ENCODE measurements around the gene SLC1A4. TPM values are rescaled to one million over a fixed set of nuclear protein-coding genes. Genes with fewer than 3 reads are reported as not detected.
A peak's percentile ranks its signal among the peaks of the same experiment; 100 is the strongest.

SLC1A4 gene
- total RNA-seq, 1 experiment from 2014 or later: 3.5 TPM

- Histone ChIP-seq H3K4me3 (no peak overlapping the region), H3K27me3 (no peaks in the 10 kb centered on the region), H3K27ac (no peak overlapping the region), H3K4me1 (no peaks in the 10 kb centered on the region), H3K36me3 (peaks cover 41% of the 10 kb centered on the region), H3K9me3 (replicated peaks) (no peaks in the 10 kb centered on the region)
- peak in 1 of 2 experiments; percentile 13 for DNase-seq
Measured at GRCh38 chr2:65071499-65072180, 82.4 kb downstream of the SLC1A4 start.

DNA sequence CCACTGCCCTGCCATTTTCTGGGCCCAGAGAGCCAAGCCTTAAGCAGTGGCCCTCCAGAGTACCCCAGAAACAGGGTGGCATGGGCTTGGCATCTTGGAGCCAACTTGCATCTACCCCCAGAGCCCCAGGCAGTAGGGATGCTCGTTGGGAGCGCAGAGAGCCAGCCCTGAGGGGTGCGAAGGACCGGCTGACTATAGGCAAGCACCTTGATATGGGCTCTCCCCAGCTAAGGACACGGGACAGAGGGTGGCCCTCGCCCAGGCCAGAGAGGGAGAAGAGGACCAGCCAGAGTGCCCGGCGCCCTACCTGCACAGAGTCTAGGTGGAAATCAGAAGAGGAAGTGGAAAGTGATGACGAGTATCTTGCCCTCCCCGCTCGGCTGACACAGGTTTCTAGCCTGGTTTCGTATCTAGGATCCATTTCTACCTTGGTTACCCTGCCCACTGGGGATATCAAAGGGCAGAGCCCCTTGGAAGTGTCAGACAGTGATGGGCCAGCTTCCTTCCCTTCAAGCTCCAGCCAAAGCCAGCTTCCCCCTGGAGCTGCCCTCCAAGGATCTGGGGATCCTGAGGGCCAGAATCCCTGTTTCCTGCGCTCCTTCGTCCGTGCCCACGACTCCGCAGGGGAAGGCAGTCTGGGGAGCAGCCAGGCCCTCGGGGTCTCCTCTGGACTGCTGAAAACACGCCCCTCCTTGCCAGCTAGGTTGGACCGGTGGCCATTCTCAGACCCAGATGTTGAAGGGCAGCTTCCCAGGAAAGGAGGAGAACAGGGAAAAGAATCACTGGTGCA is 83.2 kb downstream of the SLC1A4 start:
- no peaks in the 10 kb centered on the region for H3K9me3 ChIP-seq (replicated peaks)
- no peaks in the 10 kb centered on the region for H3K4me1 ChIP-seq
- DNase-seq: no peak
- H3K36me3 ChIP-seq: peaks cover 41% of the 10 kb centered on the region
- H3K27me3 ChIP-seq: no peaks in the 10 kb centered on the region
- H3K4me3 ChIP-seq: no peak overlapping the region
- H3K27ac ChIP-seq: no peak overlapping the region

Other genes with a start within 250 kb of the SLC1A4 start
- 13.7 and 14.1 TPM in 2 replicates for gene CEP68, start 67.0 kb downstream of the SLC1A4 start, total RNA-seq (2014; rRNA removed; shearing (Covaris generic))
- 118 and 127 TPM in 2 replicates for gene RAB1A, start 140.7 kb downstream of the SLC1A4 start, total RNA-seq (2014; rRNA removed; shearing (Covaris generic))
- 109 and 122 TPM in 2 replicates for gene ACTR2, start 238.4 kb downstream of the SLC1A4 start, total RNA-seq (2014; rRNA removed; shearing (Covaris generic))

Measured in SJCRH30 (cell line).